ENCODE measurements around the gene TCEA2. TPM values are rescaled to one million over a fixed set of nuclear protein-coding genes. Genes with fewer than 3 reads are reported as not detected.

TCEA2 gene
- total and polyA plus RNA-seq, 2 of the 13 experiments (the other 11 are each of a cell fraction or from before 2014, with no cell fraction given): 28.1 to 33.7 TPM

DNA sequence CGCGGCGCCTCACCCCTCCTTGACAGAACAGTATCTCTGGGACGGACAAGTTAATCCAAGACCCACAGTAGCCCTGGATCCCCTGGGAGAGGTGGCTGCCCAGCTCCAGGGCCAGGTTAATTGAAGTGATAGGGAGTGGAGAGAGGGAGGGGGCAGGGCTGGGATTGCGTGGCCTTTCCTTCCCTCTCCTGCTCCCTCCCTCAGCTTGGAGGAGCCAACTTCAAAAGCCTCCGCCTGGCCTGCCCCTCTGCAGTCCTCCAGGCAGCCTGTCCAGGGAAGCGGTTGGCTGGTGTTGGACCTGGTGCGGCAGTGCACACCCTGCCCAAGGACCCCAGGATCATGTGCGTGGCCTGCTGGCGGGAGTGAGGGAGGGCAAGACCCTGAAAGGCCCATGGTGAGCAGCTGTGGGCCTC, 27.1 kb upstream of the TCEA2 start, which contains the start of gene C20orf204 (continued):
- TF ChIP-seq, protein P1, sequence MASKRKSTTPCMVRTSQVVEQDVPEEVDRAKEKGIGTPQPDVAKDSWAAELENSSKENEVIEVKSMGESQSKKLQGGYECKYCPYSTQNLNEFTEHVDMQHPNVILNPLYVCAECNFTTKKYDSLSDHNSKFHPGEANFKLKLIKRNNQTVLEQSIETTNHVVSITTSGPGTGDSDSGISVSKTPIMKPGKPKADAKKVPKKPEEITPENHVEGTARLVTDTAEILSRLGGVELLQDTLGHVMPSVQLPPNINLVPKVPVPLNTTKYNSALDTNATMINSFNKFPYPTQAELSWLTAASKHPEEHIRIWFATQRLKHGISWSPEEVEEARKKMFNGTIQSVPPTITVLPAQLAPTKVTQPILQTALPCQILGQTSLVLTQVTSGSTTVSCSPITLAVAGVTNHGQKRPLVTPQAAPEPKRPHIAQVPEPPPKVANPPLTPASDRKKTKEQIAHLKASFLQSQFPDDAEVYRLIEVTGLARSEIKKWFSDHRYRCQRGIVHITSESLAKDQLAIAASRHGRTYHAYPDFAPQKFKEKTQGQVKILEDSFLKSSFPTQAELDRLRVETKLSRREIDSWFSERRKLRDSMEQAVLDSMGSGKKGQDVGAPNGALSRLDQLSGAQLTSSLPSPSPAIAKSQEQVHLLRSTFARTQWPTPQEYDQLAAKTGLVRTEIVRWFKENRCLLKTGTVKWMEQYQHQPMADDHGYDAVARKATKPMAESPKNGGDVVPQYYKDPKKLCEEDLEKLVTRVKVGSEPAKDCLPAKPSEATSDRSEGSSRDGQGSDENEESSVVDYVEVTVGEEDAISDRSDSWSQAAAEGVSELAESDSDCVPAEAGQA (IDR thresholded peaks at IDR 0.05; ENCODE audit: low read depth): peak; percentile 62; the same call in 1 of the 2 replicates
- TF ChIP-seq, protein P1 (CRISPR knock-in tag; IDR thresholded peaks at IDR 0.05; ENCODE audit: borderline replicate concordance): no peak
- TF ChIP-seq ZNF839 (CRISPR knock-in tag; IDR thresholded peaks at IDR 0.05; ENCODE audit: borderline replicate concordance): peak; percentile 73; the same call in 1 of the 2 replicates
- peak; percentile 69; the same call in 1 of the 2 replicates for TF ChIP-seq ZNF101 (CRISPR knock-in tag; IDR thresholded peaks at IDR 0.05; ENCODE audit: borderline replicate concordance, low read depth)
- TF ChIP-seq, protein P2, sequence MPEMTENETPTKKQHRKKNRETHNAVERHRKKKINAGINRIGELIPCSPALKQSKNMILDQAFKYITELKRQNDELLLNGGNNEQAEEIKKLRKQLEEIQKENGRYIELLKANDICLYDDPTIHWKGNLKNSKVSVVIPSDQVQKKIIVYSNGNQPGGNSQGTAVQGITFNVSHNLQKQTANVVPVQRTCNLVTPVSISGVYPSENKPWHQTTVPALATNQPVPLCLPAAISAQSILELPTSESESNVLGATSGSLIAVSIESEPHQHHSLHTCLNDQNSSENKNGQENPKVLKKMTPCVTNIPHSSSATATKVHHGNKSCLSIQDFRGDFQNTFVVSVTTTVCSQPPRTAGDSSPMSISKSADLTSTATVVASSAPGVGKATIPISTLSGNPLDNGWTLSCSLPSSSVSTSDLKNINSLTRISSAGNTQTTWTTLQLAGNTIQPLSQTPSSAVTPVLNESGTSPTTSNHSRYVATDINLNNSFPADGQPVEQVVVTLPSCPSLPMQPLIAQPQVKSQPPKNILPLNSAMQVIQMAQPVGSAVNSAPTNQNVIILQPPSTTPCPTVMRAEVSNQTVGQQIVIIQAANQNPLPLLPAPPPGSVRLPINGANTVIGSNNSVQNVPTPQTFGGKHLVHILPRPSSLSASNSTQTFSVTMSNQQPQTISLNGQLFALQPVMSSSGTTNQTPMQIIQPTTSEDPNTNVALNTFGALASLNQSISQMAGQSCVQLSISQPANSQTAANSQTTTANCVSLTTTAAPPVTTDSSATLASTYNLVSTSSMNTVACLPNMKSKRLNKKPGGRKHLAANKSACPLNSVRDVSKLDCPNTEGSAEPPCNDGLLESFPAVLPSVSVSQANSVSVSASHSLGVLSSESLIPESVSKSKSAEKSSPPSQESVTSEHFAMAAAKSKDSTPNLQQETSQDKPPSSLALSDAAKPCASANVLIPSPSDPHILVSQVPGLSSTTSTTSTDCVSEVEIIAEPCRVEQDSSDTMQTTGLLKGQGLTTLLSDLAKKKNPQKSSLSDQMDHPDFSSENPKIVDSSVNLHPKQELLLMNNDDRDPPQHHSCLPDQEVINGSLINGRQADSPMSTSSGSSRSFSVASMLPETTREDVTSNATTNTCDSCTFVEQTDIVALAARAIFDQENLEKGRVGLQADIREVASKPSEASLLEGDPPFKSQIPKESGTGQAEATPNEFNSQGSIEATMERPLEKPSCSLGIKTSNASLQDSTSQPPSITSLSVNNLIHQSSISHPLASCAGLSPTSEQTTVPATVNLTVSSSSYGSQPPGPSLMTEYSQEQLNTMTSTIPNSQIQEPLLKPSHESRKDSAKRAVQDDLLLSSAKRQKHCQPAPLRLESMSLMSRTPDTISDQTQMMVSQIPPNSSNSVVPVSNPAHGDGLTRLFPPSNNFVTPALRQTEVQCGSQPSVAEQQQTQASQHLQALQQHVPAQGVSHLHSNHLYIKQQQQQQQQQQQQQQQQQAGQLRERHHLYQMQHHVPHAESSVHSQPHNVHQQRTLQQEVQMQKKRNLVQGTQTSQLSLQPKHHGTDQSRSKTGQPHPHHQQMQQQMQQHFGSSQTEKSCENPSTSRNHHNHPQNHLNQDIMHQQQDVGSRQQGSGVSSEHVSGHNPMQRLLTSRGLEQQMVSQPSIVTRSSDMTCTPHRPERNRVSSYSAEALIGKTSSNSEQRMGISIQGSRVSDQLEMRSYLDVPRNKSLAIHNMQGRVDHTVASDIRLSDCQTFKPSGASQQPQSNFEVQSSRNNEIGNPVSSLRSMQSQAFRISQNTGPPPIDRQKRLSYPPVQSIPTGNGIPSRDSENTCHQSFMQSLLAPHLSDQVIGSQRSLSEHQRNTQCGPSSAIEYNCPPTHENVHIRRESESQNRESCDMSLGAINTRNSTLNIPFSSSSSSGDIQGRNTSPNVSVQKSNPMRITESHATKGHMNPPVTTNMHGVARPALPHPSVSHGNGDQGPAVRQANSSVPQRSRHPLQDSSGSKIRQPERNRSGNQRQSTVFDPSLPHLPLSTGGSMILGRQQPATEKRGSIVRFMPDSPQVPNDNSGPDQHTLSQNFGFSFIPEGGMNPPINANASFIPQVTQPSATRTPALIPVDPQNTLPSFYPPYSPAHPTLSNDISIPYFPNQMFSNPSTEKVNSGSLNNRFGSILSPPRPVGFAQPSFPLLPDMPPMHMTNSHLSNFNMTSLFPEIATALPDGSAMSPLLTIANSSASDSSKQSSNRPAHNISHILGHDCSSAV (CRISPR knock-in tag; IDR thresholded peaks at IDR 0.05; ENCODE audit: borderline replicate concordance): no peak
- 0 out of 2 replicates have a peak, but pooled peaks have one; percentile 55 for TF ChIP-seq JUNB (CRISPR knock-in tag; IDR thresholded peaks at IDR 0.05; ENCODE audit: borderline replicate concordance)
- no peak for TF ChIP-seq ATF1 (CRISPR knock-in tag; IDR thresholded peaks at IDR 0.05)
- TF ChIP-seq ZFP90 (CRISPR knock-in tag; IDR thresholded peaks at IDR 0.05; ENCODE audit: borderline replicate concordance): no peak; the same call in 1 of the 2 replicates
- no peak for TF ChIP-seq SAFB2 (CRISPR knock-in tag; IDR thresholded peaks at IDR 0.05; ENCODE audit: borderline replicate concordance, low read depth)
- TF ChIP-seq, protein P3, sequence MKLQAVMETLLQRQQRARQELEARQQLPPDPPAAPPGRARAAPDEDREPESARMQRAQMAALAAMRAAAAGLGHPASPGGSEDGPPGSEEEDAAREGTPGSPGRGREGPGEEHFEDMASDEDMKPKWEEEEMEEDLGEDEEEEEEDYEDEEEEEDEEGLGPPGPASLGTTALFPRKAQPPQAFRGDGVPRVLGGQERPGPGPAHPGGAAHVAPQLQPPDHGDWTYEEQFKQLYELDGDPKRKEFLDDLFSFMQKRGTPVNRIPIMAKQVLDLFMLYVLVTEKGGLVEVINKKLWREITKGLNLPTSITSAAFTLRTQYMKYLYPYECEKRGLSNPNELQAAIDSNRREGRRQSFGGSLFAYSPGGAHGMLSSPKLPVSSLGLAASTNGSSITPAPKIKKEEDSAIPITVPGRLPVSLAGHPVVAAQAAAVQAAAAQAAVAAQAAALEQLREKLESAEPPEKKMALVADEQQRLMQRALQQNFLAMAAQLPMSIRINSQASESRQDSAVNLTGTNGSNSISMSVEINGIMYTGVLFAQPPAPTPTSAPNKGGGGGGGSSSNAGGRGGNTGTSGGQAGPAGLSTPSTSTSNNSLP (IDR thresholded peaks at IDR 0.05; ENCODE audit: low read depth, low read length): 0 out of 2 replicates have a peak, but pooled peaks have one; percentile 65
- no peak for TF ChIP-seq ZEB1 (IDR thresholded peaks at IDR 0.05; ENCODE audit: insufficient replicate concordance, low read depth)
- peak; percentile 82; the same call in 1 of the 2 replicates for TF ChIP-seq ZNF615 (CRISPR knock-in tag; IDR thresholded peaks at IDR 0.05; ENCODE audit: borderline replicate concordance)
- TF ChIP-seq SSRP1 (CRISPR knock-in tag; IDR thresholded peaks at IDR 0.05): peak; percentile 69; the same call in 1 of the 2 replicates
- TF ChIP-seq TCF7 (IDR thresholded peaks at IDR 0.05; ENCODE audit: low read depth): peak; percentile 94
